GM13976 (cell line): ENCODE data around the gene TBCEL.

Source experiments
- DNase-seq: peaks from one replicate; pipeline ENCODE4 v3.0.0; 2012; ENCODE audit warnings: low spot score
- CTCF ChIP-seq: IDR thresholded peaks from 2 replicates; pipeline ENCODE4 v1.5.1; 2012; ENCODE audit warnings: borderline replicate concordance, mild to moderate bottlenecking; ENCODE audit not compliant: insufficient read depth; ENCODE audit errors: extremely low read depth, missing control alignments, control extremely low read depth
- in situ Hi-C: fragments of 300-500 bp; cut with MboI; formaldehyde crosslinking; loops from one replicate; pipeline ENCODE4 v1.12.0; 2022; ENCODE audit warnings: low sequenced_read_pairs, mixed read lengths, inconsistent platforms; ENCODE audit not compliant: unreplicated experiment

The TBCEL gene

GRCh38 chr11:120988603-120989002 lies 35.3 kb upstream of the TBCEL start:
- no peak for DNase-seq
- no peak for TF ChIP-seq CTCF
- in situ Hi-C loops: no loop called here

GRCh38 chr11:120991830-120992686 lies 31.8 kb upstream of the TBCEL start:
- TF ChIP-seq CTCF: no peak
- in situ Hi-C loops: no loop called here
- DNase-seq: no peak

GRCh38 chr11:120994091-120994859 lies 29.6 kb upstream of the TBCEL start:
- no peak for DNase-seq
- no peak for TF ChIP-seq CTCF
- in situ Hi-C loops: no loop called here

DNA sequence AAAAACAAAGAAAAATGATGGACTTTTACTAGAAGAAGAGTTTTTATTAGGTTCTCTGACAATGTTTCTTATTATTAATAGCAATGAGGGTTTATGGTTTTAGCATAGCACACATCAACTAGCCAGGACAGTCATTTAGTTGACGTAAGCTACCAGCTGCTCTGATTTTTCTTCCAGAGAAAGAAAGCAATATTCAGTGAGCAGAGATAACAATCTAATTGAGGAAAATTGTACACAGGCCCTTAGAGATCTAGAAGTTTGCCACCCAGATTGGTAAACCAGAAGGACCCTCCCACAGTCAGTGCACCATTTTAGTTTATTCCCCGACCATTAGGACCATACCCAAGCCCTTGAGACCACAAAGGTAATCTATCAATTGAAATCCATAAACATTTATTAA lies 28.7 kb upstream of the TBCEL start:
- in situ Hi-C loops: no loop called here

GRCh38 chr11:120996973-120997372 lies 26.9 kb upstream of the TBCEL start:
- TF ChIP-seq CTCF: no peak
- in situ Hi-C loops: no loop called here
- no peak for DNase-seq

More for the DNA sequence above, 28.7 kb upstream of the TBCEL start:
- no peak for DNase-seq
- TF ChIP-seq CTCF: no peak

DNA sequence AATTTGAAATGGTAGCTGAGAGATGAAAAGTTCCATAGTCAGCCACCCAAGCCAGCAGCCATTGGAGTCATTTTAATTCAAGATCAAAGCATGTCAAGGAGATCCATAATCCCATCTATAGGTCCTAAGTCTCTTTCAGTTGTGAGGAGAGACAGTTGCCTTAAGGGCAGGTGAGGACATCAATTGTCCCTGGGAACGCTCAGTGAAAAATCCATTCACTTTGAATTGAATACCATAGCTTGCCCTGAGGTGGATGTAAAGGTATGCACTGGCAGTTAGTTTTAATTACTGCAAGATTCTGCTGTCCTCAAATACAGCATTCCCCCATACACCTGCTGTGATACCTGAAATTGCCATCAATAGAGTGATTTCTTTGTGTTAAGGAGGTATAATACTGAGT lies 25.3 kb upstream of the TBCEL start:
- DNase-seq: no peak
- in situ Hi-C loops: no loop called here
- no peak for TF ChIP-seq CTCF
